PC-9 (cell line): ENCODE data around the gene SSTR3.

Source experiments
- EZH2 ChIP-seq: fragments of 200-600 bp; sonication (generic); IDR thresholded peaks from 2 replicates; pipeline ENCODE4 v1.8.0; 2017; ENCODE audit warnings: antibody characterized with exemption, low read depth
- TF ChIP-seq, protein P1 (sequence below): fragments of 200-600 bp; sonication (generic); conservative IDR thresholded peaks from 2 replicates; pipeline ENCODE4 v1.6.1; 2017; ENCODE audit warnings: mixed run types, antibody characterized with exemption, mild to moderate bottlenecking, moderate library complexity

DNA sequence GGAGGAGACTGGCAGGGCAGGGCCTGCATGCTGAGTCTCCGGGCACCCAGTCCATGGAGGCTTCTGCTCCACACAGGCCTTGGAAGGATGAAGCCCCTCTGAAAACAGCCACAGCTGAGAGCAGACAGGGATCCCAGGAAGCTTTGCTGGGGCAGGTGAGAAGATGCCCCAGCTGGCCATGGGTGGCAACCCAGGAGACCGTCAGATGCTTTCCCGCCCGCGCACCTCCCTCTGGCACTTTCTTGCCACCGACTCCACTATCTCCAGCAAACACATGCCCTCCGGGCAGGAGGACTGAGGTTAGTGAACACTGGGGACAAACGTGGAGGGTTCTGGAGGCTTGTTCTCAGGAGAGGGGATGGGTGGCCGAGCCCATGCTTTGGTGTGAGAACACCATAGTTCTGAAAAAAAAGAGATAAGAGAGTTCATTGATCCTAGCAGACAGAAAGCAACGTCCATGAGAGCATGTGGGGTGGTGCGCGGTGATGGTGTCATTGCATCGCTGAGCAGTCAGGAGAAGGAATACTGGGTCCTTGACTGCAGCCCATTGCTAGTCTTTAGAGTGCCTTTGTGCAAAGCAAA lies 26.5 kb downstream of the SSTR3 start:
- TF ChIP-seq, protein P1, sequence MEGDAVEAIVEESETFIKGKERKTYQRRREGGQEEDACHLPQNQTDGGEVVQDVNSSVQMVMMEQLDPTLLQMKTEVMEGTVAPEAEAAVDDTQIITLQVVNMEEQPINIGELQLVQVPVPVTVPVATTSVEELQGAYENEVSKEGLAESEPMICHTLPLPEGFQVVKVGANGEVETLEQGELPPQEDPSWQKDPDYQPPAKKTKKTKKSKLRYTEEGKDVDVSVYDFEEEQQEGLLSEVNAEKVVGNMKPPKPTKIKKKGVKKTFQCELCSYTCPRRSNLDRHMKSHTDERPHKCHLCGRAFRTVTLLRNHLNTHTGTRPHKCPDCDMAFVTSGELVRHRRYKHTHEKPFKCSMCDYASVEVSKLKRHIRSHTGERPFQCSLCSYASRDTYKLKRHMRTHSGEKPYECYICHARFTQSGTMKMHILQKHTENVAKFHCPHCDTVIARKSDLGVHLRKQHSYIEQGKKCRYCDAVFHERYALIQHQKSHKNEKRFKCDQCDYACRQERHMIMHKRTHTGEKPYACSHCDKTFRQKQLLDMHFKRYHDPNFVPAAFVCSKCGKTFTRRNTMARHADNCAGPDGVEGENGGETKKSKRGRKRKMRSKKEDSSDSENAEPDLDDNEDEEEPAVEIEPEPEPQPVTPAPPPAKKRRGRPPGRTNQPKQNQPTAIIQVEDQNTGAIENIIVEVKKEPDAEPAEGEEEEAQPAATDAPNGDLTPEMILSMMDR, result no peak
- TF ChIP-seq EZH2, result no peak
